Fibroblast of villous mesenchyme (primary cell): ENCODE results near the gene SOX13. TPM values are rescaled to one million over a fixed set of nuclear protein-coding genes. Genes with fewer than 3 reads are reported as not detected.
A peak's percentile ranks its signal among the peaks of the same experiment; 100 is the strongest.

Source experiments
- DNase-seq: peaks from one replicate; pipeline ENCODE4 v3.0.0-alpha.2; 2010; ENCODE audit warnings: low read depth
- H3K4me3 ChIP-seq: 2 replicates; pipeline ENCODE4 v1.5.1; 2011; ENCODE audit warnings: low read depth, mild to moderate bottlenecking, low read length
- total RNA-seq: library from RNA; depleted of rRNA; stranded (reverse); fragments of >200 nt; gene quantifications from 2 replicates; pipeline ENCODE4 v1.2.3, GENCODE V29; 2012
- TF ChIP-seq, protein P1 (sequence below): IDR thresholded peaks from 2 replicates; pipeline ENCODE4 v1.5.1; 2012; ENCODE audit warnings: low read depth, mild to moderate bottlenecking, low read length; ENCODE audit not compliant: insufficient read depth

Gene SOX13
- total RNA-seq, 1 donor: 14.7 TPM

DNA sequence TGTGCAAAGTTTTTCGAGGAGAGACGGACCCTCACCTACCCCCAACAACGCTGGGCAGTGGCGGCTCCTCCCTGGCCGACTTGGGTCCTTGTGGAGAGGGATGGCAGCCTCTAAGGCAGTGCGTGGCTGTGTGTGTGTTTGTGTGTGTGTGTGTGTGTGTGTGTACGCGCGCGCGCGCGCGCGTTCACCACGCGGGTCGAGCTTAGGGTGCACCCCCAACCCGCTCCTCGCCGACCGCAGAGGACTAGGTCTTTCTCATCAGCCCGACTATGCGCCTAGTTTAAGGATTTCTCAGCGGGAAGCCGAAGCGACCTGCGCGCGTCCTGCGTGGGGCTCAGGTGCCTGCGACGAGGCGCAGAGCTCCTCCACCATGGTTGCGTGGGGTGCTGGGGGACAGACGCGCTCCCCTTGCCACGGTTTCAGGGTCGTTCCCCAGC is 940 bp downstream of the SOX13 start:
- peak; percentile 37 for DNase-seq
- H3K4me3 ChIP-seq: peak overlapping the region; percentile 91
- TF ChIP-seq, protein P1, sequence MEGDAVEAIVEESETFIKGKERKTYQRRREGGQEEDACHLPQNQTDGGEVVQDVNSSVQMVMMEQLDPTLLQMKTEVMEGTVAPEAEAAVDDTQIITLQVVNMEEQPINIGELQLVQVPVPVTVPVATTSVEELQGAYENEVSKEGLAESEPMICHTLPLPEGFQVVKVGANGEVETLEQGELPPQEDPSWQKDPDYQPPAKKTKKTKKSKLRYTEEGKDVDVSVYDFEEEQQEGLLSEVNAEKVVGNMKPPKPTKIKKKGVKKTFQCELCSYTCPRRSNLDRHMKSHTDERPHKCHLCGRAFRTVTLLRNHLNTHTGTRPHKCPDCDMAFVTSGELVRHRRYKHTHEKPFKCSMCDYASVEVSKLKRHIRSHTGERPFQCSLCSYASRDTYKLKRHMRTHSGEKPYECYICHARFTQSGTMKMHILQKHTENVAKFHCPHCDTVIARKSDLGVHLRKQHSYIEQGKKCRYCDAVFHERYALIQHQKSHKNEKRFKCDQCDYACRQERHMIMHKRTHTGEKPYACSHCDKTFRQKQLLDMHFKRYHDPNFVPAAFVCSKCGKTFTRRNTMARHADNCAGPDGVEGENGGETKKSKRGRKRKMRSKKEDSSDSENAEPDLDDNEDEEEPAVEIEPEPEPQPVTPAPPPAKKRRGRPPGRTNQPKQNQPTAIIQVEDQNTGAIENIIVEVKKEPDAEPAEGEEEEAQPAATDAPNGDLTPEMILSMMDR: no peak

DNA sequence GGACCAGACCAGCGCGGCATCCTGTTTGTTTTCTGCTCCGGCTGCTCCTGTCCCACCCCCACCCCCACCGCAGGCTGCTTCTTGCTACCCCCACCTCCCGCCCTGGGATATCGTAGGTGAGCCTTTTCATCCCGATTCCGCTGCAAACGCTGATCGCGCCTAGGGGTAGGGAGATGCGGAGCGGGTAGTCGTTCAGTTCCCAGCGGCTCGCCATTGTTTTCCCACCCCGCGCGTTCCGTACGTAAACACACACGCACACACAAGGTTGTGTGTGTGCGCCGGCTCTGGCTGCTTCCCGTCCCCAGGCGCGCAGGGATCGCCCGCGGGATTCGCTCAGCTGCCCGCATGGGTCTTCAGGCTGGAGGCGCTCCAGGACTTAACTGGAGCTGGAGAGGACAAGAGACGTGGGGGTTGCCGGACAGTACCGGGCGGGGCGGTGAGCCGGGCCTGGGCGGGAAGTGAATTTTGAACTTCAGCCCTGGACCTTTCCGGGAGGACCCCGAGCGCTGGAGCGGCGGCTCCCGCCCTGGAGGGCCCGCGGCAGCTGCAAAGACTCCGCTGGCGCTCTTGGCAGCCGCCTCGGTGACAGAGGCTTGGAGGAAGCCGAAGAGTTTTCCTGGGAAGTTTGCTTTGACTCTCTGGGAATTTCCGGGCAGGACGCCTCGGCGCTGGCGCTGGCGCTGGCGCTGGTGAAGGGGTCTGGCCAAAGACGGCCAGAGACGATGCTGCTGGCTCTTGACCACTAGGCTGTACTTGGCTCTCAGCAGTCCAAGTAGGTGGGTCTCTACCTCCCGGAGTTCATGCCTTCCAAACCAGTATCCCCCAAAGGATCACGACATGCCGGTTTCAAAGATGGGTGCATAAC is 1.6 kb downstream of the SOX13 start:
- peak; percentile 75 for DNase-seq
- TF ChIP-seq, protein P1: no peak
- peak overlapping the region; percentile 91 for H3K4me3 ChIP-seq

DNA sequence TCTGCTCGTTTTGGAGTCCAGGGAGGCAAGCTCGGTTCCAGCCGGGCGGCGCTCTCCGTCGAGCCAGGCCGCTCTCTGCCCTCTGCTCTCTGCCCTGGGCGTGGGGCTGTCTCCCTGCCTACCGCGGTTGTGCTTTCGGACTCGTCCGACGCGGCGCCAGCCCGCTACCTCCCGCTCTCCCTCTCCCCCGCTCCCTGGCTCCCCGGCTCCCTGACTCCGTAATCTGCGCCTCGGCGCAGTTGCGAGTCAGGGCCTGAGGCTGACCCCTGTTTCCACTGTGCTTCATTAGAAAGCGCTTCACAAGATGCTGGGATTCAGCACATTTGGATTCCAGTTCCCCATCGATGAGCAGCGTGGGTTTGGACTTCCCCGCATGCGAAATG is 2.2 kb downstream of the SOX13 start:
- TF ChIP-seq, protein P1: peak; percentile 2
- peak; percentile 39 for DNase-seq
- H3K4me3 ChIP-seq: peak overlapping the region; percentile 91

DNA sequence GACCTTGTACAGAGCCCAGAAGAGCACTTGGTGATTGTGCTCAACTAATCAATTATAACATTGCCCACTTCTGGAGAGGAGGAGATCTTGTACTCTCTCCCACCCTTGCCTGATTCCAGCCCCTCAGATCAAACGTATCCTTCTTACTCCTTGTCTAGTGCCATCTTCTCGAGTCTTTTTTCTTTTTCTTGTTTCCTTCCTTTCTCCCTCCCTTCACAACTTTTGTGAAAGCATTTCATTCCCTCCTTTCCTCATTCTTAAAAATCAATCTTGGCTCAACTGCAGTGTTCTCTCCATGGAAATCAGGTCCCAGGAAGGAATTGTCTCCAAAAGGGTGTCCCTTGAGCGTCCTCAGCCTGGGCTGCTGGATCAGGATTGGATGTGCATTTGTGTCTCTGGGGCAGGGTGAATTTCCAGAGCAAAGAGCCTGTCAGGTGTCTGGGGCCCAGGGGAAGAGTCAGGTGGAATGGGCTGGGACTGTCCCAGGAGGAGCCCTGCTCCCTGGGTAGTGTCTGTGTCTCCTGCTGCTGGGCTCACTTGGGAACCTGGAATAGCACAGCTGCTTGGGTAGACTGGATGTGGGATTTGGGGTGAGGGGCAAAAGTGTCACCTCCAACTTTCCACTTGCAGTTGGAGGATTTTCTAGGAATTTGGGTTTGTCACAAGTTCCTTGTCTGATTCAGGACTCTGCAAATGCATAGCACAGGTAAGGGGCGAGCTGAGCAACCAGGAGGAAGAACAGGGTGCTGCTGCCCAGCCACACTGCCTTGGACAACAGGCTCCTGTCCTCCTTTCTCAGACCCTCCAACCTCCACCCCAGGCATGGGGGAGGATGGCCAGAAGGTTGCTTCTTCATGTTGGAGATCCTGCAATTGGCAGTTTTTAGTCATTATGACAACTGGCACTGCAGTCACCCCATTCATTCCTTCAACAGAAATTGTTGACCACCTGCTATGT is 3.3 kb downstream of the SOX13 start:
- DNase-seq: no peak
- TF ChIP-seq, protein P1: no peak
- peak overlapping the region; percentile 91 for H3K4me3 ChIP-seq

DNA sequence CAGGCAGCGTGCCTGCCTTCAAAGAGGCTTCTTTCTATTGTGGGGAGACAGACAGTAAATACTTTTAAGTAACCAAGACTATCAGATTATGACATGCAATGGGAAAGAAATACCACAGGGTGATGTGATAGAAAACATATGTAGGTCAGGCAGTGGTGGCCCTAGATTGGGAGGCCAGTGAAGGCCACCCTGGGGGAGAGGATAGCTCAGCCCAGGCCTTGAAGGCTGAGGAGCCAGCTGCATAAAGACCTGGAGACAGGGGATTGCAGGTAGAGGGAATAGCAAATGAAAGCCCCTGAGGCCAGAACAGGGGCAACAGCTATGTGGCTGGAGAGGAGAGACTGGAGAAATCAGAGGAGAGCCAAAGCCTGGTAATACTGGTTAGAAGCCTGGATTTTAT is 4.0 kb downstream of the SOX13 start:
- TF ChIP-seq, protein P1: no peak
- peak; percentile 44 for DNase-seq

DNA sequence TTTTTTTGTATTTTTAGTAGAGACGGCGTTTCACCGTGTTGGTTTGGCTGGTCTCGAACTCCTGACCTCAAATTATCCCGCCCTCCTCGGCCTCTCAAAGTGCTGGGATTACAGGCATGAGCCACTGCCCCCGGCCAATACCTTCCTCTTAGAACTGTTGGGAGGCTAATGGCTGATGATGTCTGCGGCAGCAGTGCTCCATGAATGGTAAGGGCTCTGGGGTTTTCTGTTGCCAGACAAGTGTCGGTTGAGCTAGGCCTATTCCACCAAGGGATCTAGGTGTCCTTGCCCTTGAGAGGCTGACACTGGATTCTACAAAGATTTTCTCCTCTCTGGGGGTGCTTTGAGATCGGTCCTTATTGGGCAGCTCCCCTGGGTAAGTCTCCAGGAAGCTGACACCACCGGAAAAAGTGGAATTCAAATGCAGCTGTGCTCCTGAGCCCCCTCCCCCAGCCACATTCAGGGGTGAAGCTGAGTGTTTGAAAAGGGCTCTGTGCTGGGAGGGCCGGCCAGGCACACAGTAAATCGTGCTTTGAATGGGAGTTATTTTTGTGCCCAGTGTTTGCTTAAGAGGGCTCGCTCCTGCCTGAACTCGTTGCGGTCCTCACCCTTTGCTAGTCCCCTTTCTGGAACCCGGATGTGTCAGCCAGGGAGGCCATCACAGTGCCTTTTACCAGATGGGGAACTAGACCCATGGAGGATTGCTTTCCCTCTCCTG is 5.2 kb downstream of the SOX13 start:
- TF ChIP-seq, protein P1: no peak
- peak overlapping the region; percentile 6 for H3K4me3 ChIP-seq
- DNase-seq: peak; percentile 40

More for the DNA sequence above, 4.0 kb downstream of the SOX13 start:
- no peak overlapping the region for H3K4me3 ChIP-seq
